Activated CD4-positive, alpha-beta T cell treated with anti-CD3 and anti-CD28 coated beads for 1 hour (primary cell): Measurements from ENCODE around the gene CAMK1D.

Experiments
- DNase-seq: peaks from one replicate; pipeline ENCODE4 v3.0.0-alpha.2; 2020

CAMK1D gene

DNA sequence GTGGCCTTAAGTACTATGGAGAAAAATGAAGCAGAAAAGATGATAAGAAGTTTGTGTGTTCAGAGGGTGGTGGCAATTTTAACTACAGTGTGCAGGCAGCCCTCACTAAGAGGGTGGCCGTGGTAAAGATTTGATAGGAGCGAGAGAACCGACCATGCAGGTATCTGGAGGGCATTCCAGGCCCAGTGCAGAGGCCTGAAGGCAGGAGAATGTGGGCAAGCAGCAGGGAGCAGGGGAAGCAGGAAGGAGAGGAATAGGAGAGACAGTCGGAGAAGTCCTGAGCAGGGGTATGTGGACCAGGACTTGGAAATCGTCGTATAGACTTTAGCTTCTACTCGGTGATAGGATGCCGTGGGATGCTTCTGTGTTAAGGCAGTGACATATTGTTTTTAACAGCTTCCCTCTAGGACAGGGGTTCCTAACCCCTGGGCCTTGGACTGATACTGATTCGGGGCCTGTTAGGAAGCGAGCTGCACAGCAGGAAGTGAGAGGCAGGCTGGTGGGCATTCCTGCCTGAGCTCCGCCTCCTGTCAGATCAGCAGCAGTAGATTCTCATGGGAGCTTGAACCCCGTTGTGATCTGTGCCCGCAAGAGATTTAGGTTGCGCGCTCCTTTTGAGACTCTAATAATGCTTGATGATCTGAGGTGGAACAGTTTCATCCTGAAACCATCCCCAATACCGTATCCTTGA, 425.0 kb downstream of the CAMK1D start:
- DNase-seq, result no peak

DNA sequence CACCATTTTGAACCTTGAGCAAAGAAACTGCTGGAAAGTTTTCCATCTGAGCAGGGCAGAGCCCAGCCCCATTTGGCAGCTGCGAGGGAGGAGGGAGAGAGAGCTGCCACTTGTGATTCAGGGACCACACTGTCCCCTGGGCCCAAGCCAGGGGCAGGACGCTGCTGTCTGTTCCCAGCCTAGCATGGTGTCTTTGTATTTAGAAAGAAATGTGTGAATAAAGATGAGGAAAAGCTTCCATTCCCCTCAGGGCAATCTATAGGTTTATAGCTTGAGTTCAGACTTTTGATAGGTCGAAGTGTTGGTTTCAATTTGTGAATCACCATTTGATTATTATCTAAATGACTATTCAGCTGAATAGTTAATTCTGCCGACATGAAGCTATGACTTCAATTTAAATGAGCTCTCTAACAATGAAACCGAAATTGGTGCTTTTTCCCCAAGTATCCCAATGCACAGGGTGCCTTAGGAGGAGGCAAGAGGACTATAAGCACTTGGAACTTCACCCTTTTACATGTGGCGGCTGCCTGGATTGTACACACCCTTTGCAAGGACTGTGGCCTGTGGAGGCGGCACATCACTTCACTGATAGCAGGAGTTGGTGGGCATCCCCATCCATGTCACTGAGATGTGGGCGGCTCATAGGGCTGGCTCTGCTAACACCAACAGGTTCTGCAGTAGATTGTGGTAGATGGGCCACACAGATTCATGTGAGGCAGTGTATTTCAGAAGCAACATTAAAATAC, 428.7 kb downstream of the CAMK1D start:
- no peak for DNase-seq

DNA sequence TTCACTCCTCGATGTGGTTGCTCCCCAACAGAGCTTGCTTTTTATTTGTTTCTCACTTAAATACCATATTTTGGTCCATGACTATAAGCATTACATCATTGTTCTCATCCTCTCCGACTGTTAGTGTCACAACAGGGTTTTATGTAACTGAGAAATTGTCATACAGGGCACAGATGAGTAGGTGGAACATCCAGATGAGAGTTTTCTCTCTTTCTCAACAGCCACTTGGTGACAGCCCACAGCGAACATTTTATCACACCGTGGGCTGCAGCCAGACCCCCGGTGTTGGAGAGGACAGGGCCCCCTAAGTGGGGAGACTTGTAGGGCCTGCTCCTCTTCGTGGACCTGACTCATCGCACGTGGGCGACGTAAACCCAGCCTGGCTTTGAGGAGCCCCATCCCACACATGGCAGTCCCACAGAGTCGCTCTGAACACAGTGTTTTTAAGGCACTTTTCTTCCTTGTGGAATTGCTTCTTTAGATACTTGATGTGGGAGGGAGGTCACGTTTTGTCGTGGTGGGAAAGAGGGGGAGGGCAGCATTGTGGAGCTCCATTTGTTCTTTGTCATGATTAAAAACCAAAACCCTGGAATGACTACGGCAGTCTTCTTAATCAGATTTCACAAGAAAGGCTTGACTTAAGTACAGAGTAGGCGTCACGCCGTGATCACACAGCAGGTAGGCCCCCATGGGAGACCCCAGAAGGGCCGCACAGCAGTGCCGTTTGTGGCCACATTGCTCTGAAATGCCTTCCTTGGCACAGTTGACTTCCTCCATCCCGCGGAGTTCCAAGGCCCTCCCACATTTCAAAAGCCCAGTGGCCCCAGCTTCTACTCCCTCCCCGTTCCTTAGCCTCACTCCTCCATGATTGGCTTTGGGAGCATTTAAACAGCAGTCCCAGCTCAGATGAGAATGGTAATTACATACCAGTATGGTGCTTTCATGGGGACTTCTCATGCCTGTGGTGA, 431.6 kb downstream of the CAMK1D start:
- DNase-seq, result no peak

DNA sequence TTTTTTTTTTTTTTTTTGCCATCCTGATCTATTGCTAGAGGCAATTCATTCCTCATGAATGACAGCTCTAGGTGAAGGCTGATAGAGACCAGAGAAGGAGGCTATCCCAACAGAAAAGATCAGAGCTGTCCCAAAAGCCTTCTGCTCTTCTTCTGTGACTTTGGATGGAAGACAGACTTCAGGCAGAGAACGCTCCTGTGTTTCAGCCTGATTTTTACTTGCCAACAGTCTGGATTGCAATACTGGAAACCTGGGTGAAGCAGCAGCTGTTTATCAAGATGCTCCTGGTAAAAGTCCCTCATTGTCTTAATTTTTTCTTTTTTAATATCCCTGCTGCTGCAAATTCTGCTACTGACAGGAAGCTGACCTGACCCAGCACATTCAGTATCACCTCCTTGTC, 432.6 kb downstream of the CAMK1D start:
- no peak for DNase-seq

- no peak for DNase-seq
These were observed 433.2 kb downstream of the CAMK1D start for GRCh38 chr10:12782537-12782936.

DNA sequence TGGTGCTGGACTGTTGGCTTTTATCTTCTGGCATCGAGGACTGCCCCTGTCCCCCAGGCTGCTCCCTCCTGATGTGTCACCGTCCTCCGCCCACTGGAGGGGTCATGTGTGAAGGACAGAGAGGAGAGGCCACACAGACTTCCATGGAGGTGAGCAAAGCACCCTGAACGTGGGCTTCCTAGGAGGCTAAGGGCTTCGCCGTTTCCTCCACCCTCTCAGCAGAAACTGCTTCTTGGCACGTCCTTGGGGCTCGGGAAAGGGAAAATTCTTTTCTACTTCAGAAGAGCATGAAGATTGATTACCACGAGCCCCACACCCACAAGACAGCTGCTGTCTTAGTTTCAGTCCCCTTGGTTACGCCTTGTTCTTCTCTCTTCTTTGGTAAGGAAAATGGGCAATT, 433.9 kb downstream of the CAMK1D start:
- DNase-seq, result no peak

DNA sequence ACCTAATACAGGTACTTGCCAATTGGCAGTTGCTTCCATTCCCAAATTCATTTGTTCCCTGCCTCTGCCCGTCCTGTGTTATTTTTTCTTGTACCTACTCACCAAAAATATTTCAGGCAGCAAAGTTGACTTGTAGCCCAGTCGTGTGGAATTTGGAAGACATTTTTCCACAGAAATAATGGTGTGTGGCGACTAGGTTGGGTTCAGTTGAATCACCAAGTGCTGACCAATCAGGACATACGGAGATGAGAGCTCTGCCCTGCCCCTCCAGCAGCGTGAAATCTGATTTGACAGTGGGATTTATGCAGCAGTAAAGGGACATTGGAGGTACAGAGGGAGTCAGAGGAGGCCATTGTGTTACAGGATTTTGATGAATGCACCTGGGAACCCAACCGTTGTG, 435.3 kb downstream of the CAMK1D start:
- DNase-seq, result no peak

DNA sequence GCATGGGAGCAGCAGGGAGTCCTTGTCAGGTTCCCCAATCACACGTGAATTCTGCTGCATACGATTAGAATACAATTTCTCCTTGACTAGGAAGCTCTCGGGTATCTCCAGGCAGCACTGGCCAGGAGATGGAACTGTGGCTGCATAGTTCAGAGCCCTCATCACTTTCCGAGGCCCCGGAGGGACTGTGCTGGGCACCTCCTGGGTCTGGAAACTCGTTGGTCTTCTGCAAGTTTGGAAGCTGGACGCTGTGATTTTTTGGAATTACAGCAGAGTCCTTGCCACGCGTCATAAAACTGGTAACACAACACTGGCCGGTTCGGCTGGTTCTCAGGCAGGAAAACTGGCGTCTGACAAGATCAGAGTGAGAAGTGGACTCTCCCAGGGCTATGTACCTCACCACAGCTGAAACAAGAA, 436.1 kb downstream of the CAMK1D start:
- DNase-seq, result no peak

DNA sequence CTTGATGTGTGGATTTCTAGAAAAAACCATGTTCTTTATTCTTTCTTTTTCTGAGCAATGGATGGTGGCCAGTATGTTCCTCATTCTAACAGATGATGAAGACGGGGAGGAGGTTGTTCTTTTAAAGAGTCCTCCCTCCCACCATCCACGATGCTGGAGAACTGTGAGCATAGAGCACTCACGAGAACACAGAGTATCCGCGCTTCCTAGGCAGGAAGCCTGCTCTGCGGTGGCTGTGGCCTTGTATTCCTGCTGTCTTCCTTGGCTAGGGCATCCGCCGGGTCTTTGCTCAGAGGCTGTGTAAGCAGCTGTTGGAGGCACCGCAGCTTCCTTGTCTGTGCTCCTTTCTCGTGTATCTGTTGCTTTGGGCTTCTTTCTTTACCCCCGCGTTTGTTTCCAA, 437.9 kb downstream of the CAMK1D start:
- DNase-seq, result no peak

DNA sequence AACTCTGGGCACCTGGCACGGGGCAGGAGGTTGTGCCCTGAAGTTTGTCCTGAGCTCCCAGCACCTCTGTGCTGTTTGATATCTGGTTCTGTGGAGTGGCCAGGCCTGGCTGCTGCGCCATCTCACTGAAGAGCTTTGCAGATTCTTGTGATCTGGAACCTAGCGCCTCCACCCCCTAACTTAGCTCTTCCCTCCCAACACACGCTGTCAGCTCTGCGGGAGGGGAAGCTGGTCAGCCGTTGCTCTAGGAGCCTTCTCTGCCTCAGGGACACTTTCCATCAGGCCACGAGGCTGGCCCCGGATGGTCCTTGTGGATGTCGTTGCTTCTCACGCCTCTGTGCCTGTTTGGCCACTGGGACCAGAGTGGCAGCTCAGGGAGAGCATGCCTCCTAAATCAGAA, 438.9 kb downstream of the CAMK1D start:
- no peak for DNase-seq

DNA sequence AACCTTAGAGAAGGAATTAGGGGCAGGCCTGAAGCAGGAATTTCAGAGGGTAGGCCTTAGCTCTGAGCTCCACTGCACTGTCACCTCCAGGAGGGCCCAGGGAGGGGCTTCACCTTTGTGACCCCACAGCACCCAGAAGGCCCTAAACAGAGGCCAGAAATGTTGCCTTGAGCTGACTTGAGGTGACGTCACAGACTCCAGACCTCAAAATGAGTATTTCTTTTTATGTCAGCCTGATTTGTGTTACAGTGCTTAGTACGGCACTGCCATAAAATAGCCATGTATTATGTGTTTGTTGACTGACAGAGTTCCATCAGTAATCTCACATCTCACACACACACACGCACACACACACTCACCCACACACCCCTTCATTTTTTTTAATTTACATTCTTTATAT, 440.9 kb downstream of the CAMK1D start:
- DNase-seq, result no peak

- DNase-seq, result no peak
These were observed 442.4 kb downstream of the CAMK1D start for GRCh38 chr10:12791728-12792127.

- DNase-seq, result no peak
These were observed 443.7 kb downstream of the CAMK1D start for GRCh38 chr10:12792889-12793556.

GRCh38 chr10:12795315-12796110, 446.2 kb downstream of the CAMK1D start:
- no peak for DNase-seq

GRCh38 chr10:12796401-12797160, 447.2 kb downstream of the CAMK1D start:
- DNase-seq, result no peak

GRCh38 chr10:12797471-12798262, 448.3 kb downstream of the CAMK1D start:
- DNase-seq, result no peak

DNA sequence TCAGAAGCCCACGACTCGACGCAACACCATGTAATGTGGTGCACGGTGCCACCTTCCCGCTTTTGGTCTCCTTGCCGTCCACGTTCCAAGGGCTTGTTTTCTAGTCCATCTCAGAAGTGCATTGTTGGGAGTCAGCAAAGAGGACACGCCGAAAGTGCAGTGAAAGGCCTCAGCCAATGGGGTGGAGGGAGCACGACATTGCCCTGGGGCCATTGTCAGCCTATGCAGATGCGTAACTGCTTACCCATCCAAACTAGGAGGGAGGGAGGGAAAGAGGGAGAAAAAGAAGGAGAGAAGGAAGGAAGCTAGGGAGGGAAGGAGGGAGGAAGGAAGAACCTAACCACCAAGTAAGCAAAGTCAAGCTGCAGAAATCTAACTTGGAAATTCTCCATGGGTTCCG, 449.8 kb downstream of the CAMK1D start:
- DNase-seq, result no peak

DNA sequence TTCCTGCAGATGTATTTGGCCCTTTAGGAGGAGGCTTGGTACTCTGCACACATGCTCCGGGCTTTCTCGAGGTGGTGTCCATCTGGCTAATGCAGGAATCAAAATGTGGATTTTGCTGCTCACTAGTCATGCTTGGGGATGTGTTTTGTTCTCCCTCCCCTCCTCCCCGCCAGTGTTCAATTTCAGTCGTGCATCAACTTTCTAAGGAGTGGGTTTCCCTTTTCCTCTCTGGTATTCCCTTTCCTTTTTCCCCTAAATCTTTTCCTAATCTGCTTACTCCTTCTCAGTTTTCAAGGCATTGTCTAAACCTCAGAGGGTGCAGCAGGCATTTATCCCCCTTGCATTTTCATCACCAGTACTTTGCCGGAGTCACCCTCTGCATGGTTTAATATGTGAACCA, 450.4 kb downstream of the CAMK1D start:
- no peak for DNase-seq

GRCh38 chr10:12800302-12800701, 451.0 kb downstream of the CAMK1D start:
- no peak for DNase-seq
